SIG-M5 treated with dmso at 0.1 percent for 504 hours (cell line): ENCODE measurements around the gene TVP23A.
A peak's percentile ranks its signal among the peaks of the same experiment; 100 is the strongest.
"Not testable (repeated sequence)": the region's sequence is repeated elsewhere in the genome, so short reads cannot be mapped to it uniquely, and the experiment has no call there.

Source experiments
- DNase-seq: peaks from one replicate; lab custom pipeline; 2025; ENCODE audit not compliant: unreplicated experiment; lab: John Stamatoyannopoulos, UW

TVP23A gene

GRCh38 chr16:10806698-10807097, 11.9 kb downstream of the TVP23A start:
- peak; percentile 51 for DNase-seq

- DNase-seq = no peak
Measured at GRCh38 chr16:10805334-10805733, 13.3 kb downstream of the TVP23A start.

GRCh38 chr16:10799736-10800135, 18.9 kb downstream of the TVP23A start:
- DNase-seq = no peak

- no peak for DNase-seq
Measured at GRCh38 chr16:10791048-10791447, 27.5 kb downstream of the TVP23A start.

- DNase-seq = not testable (repeated sequence)
Measured at GRCh38 chr16:10788630-10789029, 30.0 kb downstream of the TVP23A start.

GRCh38 chr16:10787304-10787703, 31.3 kb downstream of the TVP23A start:
- no peak for DNase-seq

GRCh38 chr16:10782628-10783027, 36.0 kb downstream of the TVP23A start:
- no peak for DNase-seq

GRCh38 chr16:10780628-10781027, 38.0 kb downstream of the TVP23A start:
- DNase-seq = no peak

- DNase-seq = not testable (repeated sequence)
Measured at GRCh38 chr16:10779908-10780307, 38.7 kb downstream of the TVP23A start.

- no peak for DNase-seq
Measured at GRCh38 chr16:10777356-10777755, 41.2 kb downstream of the TVP23A start.

- DNase-seq = not testable (repeated sequence)
Measured at GRCh38 chr16:10776923-10777322, 41.7 kb downstream of the TVP23A start.

- no peak for DNase-seq
Measured at GRCh38 chr16:10776280-10776679, 42.3 kb downstream of the TVP23A start.

GRCh38 chr16:10770907-10771306, 47.7 kb downstream of the TVP23A start:
- DNase-seq = peak; percentile 91

- no peak for DNase-seq
Measured at GRCh38 chr16:10769381-10769780, 49.2 kb downstream of the TVP23A start.

- DNase-seq = no peak
Measured at GRCh38 chr16:10767127-10767526, 51.5 kb downstream of the TVP23A start.

- no peak for DNase-seq
Measured at GRCh38 chr16:10765772-10766171, 52.8 kb downstream of the TVP23A start.

- DNase-seq = no peak
Measured at GRCh38 chr16:10763456-10763855, 55.1 kb downstream of the TVP23A start.

- DNase-seq = no peak
Measured at GRCh38 chr16:10762336-10763016, 56.1 kb downstream of the TVP23A start.

GRCh38 chr16:10761373-10761772, 57.2 kb downstream of the TVP23A start:
- DNase-seq = no peak

- DNase-seq = no peak
Measured at GRCh38 chr16:10760858-10761257, 57.7 kb downstream of the TVP23A start.

- DNase-seq = no peak
Measured at GRCh38 chr16:10756574-10756973, 62.0 kb downstream of the TVP23A start.

- DNase-seq = no peak
Measured at GRCh38 chr16:10754941-10755340, 63.7 kb downstream of the TVP23A start.

GRCh38 chr16:10753670-10754069, 64.9 kb downstream of the TVP23A start:
- no peak for DNase-seq
